Measurements from ENCODE around the gene IQSEC1.

The IQSEC1 gene

DNA sequence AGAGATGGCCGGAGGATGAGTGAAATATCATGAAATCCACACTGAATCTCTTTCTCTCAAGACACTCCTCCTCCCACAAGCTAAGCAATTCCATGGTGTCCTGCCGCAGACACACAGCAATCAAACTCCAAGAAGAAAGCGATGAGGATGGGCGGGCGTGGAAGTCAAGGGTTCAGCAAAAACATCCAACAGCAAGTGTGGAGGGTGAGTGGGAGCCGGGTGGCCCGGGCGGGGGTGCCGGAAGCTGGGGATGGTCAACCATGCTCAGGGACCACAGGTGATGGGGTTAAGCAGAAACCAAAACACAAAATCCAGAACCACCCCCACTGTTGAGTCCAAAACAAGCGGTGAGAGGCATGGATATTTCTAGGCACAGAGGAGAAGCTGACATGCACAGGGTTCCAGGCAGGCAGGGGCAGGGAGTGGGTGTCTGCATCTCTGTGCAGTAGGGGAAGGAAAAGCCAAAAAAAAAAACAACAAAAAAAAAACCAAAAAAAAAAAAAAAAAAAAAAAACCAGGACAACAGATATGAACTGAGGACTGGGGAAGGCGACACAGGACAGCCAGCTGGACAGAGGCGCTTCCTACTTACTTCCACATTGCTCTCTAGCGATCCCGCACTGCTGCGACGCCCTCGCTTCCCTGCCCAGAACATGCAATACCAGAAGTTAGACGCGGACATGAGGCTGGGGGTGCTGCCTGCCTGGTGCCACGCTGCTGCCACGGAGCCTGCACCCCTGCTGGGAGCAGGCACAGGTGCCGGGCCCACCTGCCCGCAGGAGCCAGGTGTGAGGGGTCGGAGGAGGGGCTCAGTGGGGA, 170.8 kb downstream of the IQSEC1 start:
- DNase-seq = no peak

DNA sequence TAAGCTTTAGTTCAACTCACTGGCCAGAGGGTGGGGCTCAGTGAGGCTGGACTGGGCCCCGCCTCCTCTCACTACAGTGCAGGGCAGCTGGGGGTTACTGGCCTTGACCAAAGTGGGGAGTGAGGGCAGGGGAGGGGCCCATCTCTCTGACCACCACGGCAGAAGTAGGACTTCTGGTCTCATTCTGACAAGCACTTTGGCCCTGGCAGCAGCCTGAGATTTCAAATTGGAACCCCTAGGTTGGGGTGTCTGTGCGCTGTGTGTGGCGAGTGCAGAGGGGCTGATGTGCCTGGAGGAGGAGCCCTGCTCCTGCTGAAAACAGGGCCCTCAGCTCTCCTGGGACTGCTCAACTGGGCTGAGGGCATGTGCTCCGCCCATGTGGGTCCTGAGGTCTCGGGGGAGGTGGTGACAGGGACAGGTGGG, 171.6 kb downstream of the IQSEC1 start:
- DNase-seq = no peak

DNA sequence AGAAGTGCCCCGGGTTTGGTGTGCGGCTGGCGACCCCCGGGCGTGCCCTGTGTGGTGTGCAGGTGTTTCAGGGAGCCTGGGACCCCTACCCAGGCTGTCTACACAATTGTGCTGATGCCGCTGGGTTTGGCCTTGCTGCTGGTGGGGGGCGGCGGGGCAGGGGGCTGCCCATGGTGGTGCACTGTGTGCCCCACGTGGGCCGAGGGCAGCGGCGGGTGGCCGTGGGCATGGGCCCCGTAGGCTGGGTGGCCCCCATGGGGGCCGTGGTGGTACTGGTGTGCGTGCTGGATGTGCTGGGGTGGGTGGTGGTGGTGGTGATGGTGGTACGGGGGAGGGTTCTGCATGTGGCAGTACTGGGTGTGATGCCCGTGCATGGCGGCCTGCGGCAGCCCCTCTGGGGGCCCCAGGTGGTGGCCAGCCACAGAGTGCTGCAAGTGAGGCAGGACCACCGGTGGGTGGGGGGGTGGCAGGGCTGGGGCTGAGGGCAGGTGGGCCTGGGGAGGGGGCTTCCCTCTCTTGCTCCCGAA, 172.3 kb downstream of the IQSEC1 start:
- no peak for DNase-seq

DNA sequence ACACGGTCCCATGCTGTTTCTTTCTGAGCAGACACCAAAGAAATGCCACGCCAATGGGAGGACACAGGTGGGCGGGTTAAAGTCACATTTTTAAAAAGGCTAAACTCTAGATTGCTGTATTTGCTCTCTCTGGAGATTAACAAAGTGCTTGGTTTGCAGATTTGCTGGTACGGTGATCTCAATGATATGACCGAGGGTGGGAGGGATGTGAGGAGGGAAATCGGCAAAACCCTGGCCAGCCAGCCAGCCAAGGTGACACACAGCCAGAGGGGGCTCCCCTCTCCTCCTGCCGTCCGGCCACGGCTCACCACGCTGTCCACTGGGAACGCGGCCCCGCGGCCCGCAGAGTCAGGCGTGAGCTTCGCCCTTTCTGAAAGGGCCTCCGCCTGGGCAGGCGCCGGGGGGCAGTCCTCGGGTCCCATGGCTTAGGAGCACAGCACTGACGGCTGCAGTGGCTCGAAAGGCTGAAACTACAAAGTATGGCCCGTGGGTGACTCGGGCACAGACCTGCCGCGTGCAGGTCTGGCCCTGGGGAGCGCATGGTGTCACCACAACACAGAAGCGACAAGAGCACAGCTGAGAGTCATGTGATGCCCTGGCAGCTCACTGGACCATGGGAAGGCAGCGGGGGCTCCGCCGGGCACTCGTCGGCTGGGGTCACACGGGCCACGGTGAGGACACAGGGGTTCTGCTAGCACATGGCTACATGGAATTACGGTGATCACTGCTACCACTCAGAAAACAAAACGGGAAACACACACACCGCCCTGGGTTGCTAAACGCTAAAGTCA, 174.1 kb downstream of the IQSEC1 start:
- DNase-seq = no peak

DNA sequence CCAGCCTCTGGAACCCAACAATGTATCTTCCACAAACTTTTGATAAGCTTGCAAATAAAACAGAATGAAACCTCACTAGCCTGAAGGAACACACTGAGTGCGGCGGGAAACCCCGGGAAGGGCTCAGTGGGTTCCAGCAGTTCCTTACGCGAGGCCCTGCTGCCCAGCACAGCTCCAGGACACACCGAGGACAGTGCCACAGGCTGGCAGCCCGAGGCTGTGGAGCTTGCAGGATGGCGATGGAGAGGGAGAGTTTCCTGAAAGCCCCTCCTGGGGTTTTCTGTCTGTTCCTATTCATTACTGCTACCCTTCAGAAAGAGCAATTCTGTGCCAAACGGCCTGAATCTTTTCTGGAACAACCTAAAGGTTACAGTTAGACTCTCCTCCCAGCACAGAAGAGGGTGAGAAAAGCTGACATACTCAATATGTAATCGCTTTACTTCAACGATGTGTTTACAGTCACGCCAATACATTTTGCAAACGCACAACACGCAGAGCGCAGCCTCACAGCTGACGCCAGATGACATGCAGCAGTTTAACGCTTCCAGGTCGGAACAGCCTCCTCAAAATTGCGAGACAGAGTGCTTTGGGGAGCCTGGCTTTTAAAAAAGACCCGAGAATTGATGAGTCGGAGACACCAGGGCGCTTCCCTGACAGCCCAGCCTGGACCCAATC, 174.8 kb downstream of the IQSEC1 start:
- DNase-seq = no peak

DNA sequence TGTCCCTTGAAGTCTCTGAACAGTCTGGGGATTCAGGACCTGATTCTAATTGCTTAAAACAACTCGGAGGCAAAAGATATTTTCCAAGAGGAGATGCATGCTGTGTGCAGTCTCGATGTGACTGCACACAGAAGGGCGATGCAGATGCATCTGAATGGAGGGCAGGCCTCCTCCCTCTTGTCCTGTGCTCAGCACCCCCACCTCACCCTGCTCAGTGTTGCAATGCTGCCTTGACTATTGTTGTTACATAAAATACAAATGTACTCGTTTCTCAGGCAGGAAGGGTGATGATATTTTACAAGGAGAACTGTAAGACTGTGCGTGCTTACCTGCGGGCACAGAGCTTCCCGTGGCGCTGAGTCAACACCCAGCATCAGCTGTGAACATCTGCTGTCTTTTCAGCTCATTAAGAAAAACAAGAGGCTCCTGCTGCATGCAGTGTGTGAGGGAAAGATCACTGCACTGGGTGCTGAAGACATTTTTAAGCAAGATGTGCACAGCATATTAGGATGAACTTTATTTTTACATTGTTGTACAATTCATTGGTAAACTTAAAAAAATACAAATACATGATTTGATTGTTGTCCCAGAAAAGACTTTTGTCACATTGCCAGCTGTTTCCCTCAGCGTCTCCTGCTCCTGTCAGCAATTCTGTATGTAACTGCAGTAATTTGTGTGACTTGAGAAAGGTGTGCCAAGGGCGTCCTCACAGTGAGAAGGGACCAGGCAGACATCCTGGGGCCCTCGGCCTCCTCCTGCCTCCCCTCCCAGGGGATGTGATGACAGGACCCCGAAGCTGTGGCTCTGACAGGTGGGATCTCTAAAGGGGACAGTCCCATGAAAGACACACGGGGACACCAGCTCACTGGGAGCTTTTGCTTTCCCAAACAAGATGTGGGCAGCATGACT, 175.6 kb downstream of the IQSEC1 start:
- DNase-seq = peak; percentile 16

DNA sequence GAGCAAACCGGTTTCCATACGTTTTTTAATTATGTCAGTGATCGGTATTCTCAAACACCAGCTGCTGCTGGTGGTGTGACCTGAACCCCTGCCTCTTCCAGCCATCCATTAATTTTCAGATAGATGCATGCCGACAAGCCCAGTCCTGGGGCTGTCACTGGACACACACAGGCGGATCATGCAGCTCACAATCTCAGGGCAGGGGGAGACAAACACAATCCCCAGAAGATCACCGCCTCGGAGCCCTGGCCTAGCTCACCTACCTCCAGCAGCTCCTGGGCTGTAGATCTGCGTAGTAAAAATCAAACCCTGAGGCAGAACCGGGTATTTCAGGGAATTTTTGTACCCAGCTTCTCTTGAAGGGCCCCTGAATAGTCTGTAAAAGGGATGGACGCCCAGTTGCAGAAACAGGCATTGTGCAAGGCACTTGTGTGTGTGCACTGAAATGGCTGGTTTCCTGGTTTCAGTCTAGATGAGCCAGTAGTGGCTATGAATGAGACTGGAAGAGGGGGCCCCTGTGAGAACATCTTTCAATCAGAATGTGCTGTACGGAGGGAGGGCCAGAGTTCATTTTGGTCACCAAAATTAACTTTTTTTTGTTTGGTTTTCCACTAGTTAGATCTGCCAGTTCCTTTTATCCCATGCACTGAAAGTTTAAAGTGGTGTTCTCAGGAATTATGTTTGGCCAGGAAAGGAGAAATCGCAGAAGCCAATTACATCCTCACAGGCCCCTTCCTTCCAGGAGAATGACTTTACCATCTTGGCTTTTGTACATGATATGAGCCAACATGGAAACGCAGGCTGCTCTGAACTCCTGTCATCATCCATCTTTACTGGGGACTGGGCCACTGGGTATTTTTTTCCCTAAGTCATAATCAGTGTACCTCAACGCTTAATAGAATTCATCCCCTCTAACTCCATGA, 176.9 kb downstream of the IQSEC1 start:
- no peak for DNase-seq

DNA sequence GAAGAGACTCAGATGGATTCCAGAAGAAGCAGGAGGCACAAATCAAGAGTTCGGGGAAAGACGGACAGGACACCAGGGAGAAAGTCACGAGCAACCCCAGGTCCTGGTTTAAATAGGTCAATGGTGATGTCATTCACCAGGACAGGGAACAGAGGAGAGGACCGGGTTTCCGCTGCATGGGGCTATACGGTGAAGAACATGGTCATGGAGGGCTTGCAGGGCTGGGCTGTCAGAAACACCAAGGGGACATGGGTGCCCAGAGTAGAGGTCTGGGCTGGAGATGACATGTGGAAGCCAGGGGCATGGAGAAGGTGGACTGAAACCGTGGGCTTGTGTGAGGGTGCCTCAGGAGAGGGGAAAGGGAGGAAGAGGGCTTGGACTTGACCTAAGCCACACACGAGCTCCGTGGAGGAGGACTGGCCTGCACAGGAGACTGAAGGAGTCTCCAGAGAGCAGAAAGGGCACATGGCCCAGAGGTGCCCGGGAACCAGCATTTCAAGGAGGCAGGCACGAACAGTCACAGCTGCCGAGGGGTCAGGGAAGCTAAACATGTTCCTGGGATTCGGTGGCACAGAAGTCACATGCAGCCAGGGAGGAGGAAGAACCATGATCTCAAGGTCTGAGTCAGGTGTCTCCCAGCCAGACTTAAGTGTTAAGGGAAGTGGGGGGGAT, 177.7 kb downstream of the IQSEC1 start:
- no peak for DNase-seq

DNA sequence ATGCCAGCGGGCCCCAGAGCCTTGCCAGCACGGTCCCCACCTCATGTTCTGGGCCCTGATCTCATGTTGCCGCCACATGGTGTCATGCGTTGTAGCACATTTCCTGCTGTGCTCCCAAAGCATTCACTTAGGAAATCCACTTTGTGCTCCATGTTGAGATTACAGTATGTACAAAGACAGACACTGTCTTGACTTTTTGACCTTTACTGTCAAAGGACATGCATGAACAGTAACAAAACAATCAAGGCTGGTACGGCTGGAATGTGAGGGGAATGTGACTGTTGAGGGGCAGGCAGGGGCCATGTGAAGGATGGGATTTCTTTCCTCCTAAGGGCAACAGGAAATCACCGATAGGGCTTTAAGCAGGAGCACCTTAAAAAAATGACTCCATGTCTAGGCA, 178.6 kb downstream of the IQSEC1 start:
- no peak for DNase-seq

DNA sequence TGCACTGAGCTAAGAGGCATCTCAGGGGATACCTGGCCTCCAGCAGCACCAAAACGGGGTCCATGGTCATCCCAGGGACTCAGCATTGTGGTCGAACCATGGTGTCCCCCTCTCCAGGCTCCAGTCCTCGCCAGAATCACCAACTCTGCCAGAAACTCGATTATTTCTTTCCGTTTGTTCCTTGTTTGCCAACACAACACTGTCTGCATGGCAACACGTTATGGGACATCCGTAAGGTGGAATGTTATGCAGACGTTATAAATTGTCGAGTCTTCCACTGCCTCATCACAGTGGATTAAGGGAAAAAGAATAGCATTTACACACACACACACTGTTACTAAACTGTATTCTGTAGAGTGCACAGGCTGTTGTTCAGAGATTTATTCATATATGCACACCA, 179.4 kb downstream of the IQSEC1 start:
- DNase-seq = no peak

DNA sequence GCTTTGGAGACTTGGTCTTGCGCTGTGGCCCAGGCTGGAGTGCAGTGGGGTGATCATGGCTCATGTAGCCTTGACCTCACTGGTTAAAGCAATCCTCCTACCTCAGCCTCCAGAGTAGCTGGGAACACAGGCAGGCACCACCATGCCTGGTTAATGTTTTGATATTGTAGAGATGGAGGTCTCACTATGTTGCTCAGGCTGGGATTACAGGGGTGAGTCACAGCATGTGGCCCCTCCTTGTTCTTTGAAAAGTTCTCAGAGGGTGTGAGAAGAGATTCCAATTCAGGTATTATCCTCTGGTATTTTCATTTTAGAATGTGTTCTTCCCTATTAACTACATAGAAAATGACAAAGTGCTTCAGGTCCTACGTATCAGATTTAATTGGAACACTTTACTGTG, 180.0 kb downstream of the IQSEC1 start:
- no peak for DNase-seq

DNA sequence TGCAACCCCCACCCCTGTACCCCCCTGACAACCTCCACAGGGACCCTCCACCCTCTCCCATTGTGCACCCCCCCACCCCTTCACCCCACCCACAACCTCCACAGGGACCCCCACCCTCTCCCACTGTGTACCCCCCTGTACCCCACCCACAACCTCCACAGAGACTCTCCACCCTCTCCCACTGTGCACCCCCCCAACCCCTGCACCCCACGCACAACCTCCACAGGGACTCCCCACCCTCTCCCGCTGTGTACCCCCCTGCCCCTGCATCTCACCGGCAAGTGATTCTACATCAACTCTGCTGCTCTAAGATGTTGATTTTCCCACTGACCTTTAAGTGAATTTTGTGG, 180.4 kb downstream of the IQSEC1 start:
- DNase-seq = no peak

DNA sequence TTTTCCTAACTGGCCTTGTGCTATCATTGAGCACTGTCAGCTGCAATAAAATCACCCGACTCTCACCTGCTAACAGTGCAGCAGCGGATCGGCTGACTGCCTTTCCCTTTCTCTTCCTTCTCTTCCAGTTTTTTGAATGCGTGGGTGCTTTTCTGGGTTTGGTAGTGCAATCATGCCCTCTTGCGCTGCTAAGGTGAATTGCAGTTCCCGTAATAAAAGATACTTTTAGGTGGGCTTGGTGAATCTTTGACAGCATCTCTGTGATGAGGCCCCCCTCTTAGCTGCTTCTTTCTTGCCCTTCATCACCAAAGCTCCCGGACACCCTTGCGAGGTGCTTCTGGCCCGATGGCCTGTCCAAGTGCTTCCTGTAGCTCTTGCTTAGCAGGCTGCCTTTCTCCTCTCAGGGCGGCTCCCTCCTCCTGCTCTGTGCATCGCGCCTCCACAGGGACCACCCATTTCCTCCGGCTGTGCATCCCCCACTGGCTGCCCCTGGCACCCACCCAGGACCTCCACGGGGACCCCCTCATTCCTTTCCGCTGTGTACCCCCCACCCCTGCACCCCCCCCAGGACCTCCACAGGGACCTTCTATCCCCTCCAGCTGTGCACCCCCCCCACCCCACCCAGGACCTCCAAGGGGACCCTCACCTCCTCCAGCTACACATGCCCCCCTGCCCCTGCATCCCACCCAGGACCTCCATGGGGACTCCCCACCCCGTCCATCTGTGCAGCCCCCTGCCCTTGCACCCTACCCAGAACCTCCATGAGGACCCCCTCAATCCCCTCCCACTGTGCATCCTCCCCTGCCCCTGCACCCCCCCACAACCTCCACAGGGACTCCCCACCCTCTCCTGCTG, 181.0 kb downstream of the IQSEC1 start:
- DNase-seq = peak; percentile 59

DNA sequence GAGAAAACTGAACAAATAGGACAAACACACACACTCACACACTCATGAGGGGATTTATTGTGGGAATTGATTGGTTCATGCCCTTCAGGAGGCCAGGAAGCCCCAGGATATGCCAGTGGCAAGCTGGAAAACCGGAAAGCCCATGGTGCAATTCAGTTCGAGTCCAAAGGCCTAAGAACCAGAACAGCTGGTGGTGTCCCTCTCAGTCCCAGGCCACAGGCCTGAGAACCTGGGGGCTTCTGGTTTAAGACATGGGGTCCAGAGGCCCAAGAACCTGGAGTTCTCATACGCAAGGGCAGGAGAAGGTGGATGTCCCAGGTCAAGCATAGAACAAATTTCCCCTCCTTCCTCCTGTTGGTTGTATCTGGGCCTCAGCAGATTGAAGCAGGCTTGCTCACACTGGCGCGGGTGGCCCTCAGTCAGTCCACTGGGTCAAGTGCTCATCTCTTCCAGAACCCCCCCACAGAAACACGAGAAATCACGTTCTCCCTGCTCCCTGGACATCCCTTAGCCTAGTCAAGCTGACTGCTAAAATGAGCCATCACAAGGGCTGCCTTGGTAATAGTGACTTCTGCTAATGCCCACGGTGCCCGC, 181.7 kb downstream of the IQSEC1 start:
- DNase-seq = no peak

DNA sequence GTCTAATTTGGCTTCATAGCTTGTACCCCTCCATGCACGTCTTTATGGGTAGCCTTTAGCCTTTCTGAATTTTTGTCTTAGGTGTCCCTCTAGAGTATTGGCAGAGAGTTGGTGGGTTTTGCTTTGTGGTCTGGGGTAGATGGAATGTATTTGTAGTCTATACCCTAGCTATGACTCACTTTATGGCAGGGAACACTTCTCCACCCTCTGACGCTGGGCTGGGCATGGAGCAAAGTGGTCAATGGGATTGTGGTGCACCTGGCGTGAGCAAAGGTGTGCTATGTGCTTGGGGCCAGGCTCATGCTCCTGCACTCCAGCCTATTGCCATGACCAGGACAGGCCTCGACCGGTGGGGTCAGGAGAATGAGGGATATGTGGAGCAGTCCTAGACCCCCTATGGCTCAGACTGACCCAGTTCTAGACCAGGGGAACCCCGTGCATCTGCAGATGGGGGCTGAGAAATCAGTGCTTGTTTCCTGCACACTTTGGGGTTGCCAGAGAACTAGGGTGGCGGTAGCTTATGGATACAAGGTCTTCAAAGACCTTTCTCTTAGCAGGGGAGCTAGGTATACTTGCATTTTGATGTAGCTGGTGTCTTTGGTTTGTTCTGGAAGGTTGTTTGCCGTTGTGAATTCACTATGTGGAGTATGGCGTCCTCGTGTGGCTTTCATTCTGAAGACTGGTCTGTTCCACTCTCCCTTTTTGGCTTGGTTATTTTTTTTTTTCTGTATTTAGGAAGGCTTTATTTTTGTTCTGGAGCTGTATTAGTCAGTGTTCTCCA, 182.4 kb downstream of the IQSEC1 start:
- no peak for DNase-seq

DNA sequence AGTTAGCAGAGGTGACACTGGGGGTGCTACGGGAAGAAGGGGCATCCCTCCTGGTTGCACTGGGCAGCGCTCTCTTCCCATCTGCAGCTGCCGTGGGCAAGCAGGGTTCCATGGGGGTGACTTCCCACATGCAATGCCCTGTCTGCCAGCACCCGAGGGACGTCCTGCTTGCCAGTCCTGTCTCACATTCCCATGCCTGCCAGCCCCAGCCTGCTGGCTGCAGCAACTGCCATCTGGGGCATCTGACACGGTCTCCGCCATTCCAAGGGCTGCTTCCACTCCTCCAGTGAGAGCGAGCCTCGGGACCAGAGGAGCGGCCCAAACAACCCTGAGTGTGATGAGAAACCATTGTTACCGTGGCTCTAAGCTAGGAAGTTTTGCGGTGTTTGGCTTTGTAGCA, 186.5 kb downstream of the IQSEC1 start:
- no peak for DNase-seq

DNA sequence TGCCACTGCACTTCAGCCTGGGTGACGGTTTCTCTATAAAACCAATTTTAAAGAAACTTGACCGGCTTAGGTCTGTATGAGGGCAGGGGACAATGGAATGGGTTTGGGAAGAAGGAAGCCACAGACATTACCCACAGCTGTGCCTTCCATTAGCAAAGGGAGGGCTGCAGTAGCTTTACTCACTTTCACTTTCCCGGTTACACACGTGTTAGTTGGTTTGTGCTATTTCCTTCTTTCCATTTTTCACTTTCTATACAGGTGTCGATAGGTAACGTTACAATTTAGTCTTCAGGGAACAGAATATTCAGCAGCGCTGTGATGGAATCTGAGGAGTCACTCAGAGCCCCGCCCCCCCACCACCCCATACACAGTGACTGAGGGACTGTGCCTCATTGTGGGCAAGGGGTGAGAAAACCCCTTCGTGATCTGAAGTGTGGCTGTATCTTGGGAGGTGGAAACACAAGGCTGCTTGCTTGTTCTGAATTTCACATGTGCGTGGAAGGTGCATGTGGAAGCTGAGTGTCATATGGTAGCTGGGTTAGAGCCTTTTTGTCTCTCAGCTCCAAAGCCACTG, 187.0 kb downstream of the IQSEC1 start:
- DNase-seq = no peak

DNA sequence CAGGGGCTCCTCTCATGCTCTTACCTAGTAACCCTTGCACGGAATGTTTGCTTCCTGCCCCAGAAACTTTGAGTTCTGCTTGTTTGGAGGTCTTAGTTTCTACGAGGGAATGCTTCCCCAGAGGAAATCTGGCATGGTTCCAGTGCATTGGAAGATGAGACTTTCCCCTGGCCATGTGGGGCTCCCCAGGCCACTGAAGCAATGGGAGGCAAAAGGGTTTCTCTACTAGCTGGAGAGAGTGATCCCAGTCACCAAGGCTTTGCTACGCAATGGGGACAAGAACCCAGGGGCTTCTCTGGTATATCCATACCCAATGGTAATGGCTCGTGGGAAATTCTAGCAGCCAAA, 187.7 kb downstream of the IQSEC1 start:
- DNase-seq = no peak

Data from fibroblast of upper back skin (primary cell).